Activated CD4-positive, alpha-beta memory T cell treated with anti-CD3 and anti-CD28 coated beads, Interleukin-2, amount 10 ng/mL, durations not matched to agents 7 days and 5 days (primary cell): Measurements from ENCODE around the gene CERK. TPM values are rescaled to one million over a fixed set of nuclear protein-coding genes. Genes with fewer than 3 reads are reported as not detected.

ENCODE experiments used
- CTCF ChIA-PET: fragments of 350-600 bp; sonication (Branson Sonifier 250); formaldehyde crosslinking; loops from one replicate; lab custom pipeline; 2021; ENCODE audit warnings: antibody characterized with exemption, inconsistent platforms; lab: Charles Lee
- POLR2A ChIA-PET: fragments of 350-600 bp; sonication (Branson Sonifier 250); formaldehyde crosslinking; loops from one replicate; lab custom pipeline; 2021; ENCODE audit warnings: antibody characterized with exemption; lab: Charles Lee
- DNase-seq: peaks from one replicate; pipeline ENCODE4 v3.0.0-alpha.2; 2020
- H3K27ac Mint-ChIP-seq: one replicate; pipeline ENCODE4 v1.8.0; 2021; ENCODE audit warnings: mild to moderate bottlenecking, mixed read lengths
- H3K27me3 Mint-ChIP-seq: one replicate; pipeline ENCODE4 v1.8.0; 2021; ENCODE audit warnings: mixed read lengths
- H3K36me3 Mint-ChIP-seq: one replicate; pipeline ENCODE4 v1.8.0; 2021; ENCODE audit warnings: low read depth, mixed read lengths
- H3K4me1 Mint-ChIP-seq: one replicate; pipeline ENCODE4 v1.8.0; 2021; ENCODE audit warnings: mixed read lengths
- H3K4me3 Mint-ChIP-seq: one replicate; pipeline ENCODE4 v1.8.0; 2021; ENCODE audit warnings: mild to moderate bottlenecking, mixed read lengths
- H3K9me3 Mint-ChIP-seq: one replicate; pipeline ENCODE4 v1.8.0; 2021; ENCODE audit warnings: mixed read lengths
- total RNA-seq, 2 experiments: library from RNA; stranded (reverse); gene quantifications; one replicate each; pipeline ENCODE4 v1.2.3, GENCODE V29; 2021

The CERK gene
- total RNA-seq, 2 experiments from 2014 or later = 68.7 to 73.4 TPM

DNA sequence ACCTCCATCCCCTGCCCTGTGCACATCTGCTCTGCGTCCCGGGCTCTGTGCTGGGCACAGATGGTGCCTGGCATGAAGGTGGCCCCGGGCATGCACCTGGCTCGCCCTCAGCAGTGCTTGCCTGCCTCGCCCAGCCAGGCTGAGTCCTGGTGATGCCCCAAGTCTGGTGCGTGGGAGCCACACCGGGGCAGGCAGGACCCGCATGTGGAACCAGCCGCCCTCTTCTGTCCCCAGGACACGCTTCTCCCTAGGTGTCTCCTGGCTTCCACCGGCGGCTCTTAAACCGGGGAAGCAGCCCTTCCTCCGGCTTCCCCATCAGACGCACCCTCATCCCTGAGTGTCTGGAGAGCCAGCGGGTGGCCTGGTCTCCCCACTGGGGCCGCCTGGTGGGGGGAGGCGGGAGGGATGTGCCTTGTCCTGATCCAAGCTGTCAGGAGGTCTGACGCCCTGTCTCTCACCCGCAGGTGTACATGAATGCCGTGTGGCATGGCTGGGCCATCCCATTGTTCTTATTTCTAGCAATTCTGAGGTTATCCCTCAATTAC lies 72.8 kb downstream of the CERK start:
- peaks cover 18% of the 10 kb centered on the region for H3K4me1 Mint-ChIP-seq
- no peak overlapping the region for H3K27ac Mint-ChIP-seq
- POLR2A ChIA-PET = no interaction called here
- no peak overlapping the region for H3K4me3 Mint-ChIP-seq
- H3K36me3 Mint-ChIP-seq = peaks cover 8% of the 10 kb centered on the region
- H3K9me3 Mint-ChIP-seq = no peaks in the 10 kb centered on the region
- CTCF ChIA-PET = no interaction called here
- DNase-seq = no peak
- no peaks in the 10 kb centered on the region for H3K27me3 Mint-ChIP-seq

GRCh38 chr22:46664301-46664855 lies 73.7 kb downstream of the CERK start:
- Mint-ChIP-seq H3K4me1 (peaks cover 22% of the 10 kb centered on the region), H3K36me3 (peaks cover 6% of the 10 kb centered on the region), H3K27me3 (no peaks in the 10 kb centered on the region), H3K9me3 (no peaks in the 10 kb centered on the region), H3K27ac (no peak overlapping the region), H3K4me3 (no peak overlapping the region)
- ChIA-PET POLR2A (no interaction called here), CTCF (no interaction called here)
- DNase-seq = no peak

- no peaks in the 10 kb centered on the region for H3K27me3 Mint-ChIP-seq
- no peak overlapping the region for H3K27ac Mint-ChIP-seq
- no peaks in the 10 kb centered on the region for H3K36me3 Mint-ChIP-seq
- ChIA-PET CTCF (no interaction called here), POLR2A (no interaction called here)
- H3K9me3 Mint-ChIP-seq = no peaks in the 10 kb centered on the region
- H3K4me3 Mint-ChIP-seq = no peak overlapping the region
- DNase-seq = no peak
- H3K4me1 Mint-ChIP-seq = peaks cover 22% of the 10 kb centered on the region
Observed at GRCh38 chr22:46663436-46664100, 74.5 kb downstream of the CERK start.

DNA sequence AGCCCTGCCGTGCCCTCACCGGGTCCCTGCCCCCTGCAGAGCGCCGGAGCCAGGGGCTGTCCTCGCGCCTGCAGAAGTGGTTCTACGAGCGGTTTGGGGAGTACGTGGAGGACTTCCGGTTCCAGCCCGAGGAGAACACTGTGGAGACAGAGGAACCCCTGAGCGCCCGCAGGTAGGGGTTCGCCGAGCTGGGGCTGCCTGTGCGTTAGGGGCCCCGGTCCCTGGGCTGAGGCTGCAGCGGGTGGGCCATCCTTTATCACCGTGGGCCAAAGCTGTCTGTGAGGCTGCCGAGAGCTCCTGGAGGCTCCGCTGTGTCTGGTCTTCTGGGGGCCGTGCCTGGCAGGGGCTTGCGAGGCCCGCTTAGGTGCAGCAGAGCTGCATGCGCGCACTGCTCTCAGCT lies 75.1 kb downstream of the CERK start:
- POLR2A ChIA-PET = no interaction called here
- Mint-ChIP-seq H3K27me3 (no peaks in the 10 kb centered on the region), H3K27ac (no peak overlapping the region), H3K4me1 (peaks cover 22% of the 10 kb centered on the region), H3K9me3 (no peaks in the 10 kb centered on the region), H3K36me3 (no peaks in the 10 kb centered on the region), H3K4me3 (no peak overlapping the region)
- DNase-seq = no peak
- CTCF ChIA-PET = no interaction called here

DNA sequence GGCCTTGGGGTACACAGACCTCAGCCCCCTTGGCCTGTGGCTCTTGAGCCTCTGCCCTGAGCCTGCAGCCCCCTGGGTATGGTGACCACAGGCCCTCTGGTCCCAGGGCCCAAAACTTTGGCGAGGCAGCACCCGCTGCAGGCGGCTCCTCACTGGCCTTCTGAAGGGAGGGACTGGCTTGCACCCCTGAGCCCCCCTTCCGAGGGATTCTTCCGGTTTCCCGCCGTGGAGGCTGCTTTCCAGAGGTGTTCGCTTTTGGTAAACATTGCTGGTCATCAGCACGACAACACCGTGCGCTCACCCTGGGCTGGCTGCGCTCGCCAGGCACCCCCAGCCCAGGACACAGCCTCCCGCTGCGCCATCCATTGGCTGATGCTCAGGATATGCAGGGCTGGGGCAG lies 75.8 kb downstream of the CERK start:
- DNase-seq = no peak
- CTCF ChIA-PET = no interaction called here
- peaks cover 22% of the 10 kb centered on the region for H3K4me1 Mint-ChIP-seq
- H3K36me3 Mint-ChIP-seq = no peaks in the 10 kb centered on the region
- no peak overlapping the region for H3K27ac Mint-ChIP-seq
- H3K27me3 Mint-ChIP-seq = no peaks in the 10 kb centered on the region
- H3K9me3 Mint-ChIP-seq = no peaks in the 10 kb centered on the region
- POLR2A ChIA-PET = no interaction called here
- H3K4me3 Mint-ChIP-seq = no peak overlapping the region

DNA sequence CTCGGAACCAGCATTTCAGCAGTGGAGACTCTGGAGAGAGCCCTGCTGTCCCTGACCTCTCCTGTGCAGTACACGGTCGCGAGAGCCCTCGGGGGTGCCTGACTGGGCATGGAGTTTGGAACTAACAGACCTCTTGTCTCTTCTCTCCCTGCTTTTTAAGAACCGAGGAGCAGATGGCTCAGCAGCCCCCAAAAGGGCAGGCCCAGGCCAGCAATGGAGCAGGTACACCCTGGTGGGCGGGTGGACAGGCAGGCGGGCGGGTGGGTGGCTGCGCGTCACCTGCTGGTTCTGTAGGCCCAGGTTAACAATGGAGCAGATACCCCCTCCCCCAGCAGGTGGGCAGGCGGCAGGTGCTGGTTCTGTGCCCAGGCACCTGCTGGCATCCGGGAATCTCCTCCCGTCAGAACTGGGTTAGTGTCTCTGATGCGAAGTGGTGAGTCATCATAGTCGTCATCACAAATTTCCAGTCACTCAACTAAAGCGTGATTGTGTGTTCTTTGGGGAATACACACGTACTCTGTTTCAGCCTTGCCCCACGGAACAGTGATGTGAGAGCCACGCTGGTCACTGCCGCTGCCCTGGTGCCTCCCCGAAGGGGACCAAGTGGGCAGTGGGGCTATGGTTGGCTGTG lies 76.7 kb downstream of the CERK start:
- peak; percentile 53 for DNase-seq
- POLR2A ChIA-PET = no interaction called here
- Mint-ChIP-seq H3K36me3 (no peaks in the 10 kb centered on the region), H3K9me3 (no peaks in the 10 kb centered on the region), H3K27ac (peak overlapping the region; percentile 65), H3K27me3 (no peaks in the 10 kb centered on the region), H3K4me1 (peaks cover 22% of the 10 kb centered on the region), H3K4me3 (no peak overlapping the region)
- CTCF ChIA-PET = no interaction called here

DNA sequence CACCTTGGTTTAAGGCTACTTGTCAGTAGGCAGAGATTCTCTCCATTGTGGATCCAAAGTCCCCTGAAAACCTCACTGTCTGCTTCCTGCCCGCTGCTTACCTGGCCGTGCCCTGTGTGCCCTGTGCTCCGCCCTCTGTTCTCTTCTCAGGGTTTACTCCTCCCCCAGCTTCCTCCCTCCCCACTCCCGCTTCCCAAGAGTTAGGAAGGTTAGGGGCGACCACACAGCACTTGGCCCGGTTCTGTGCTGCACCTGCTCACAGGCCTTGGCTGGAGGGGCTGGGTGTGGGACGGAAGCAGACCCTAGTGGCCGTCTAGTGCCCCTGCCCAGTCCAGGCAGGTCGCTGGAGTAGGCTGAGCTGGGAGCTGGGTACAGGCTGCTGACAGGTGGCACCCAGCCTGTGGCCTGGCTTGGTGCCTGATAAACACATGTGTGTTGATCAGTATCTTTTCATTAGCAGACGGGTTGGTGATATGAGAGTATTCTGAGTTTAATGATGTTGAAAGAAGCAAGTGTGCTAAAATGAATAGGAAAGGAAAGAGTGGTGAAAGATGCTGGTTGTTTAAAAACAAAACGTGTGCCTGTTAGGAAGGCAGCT lies 77.3 kb downstream of the CERK start:
- no peaks in the 10 kb centered on the region for H3K27me3 Mint-ChIP-seq
- H3K4me3 Mint-ChIP-seq = no peak overlapping the region
- no peaks in the 10 kb centered on the region for H3K36me3 Mint-ChIP-seq
- H3K27ac Mint-ChIP-seq = peak overlapping the region; percentile 57
- H3K9me3 Mint-ChIP-seq = no peaks in the 10 kb centered on the region
- peaks cover 22% of the 10 kb centered on the region for H3K4me1 Mint-ChIP-seq
- CTCF ChIA-PET = no interaction called here
- no peak for DNase-seq
- POLR2A ChIA-PET = no interaction called here

DNA sequence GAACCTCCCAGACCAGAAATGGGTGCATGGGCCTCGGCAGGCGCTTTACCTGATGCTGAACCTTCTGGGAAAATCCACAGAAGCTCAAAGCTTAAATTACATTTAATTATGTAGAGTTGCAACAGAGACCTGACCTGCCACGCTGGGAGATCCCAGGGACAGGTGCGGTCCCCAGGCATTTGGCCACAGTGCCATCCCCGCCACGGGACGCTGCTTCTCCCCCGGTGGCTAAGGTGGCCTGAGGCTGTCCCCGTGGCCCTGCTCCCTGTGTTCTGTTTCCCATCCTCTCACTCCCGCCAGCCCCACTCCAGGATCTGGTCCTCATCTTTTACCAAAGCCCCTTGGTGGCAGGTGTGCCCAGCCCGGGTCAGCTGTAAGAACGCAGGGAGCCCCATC lies 78.3 kb downstream of the CERK start:
- H3K9me3 Mint-ChIP-seq = no peaks in the 10 kb centered on the region
- no peaks in the 10 kb centered on the region for H3K27me3 Mint-ChIP-seq
- ChIA-PET POLR2A (no interaction called here), CTCF (interaction anchor here (0.7 kb wide), 1 partner anchor 96 kb away, joined by 5 read pairs; no protein-coding TSS in a partner anchor)
- H3K4me1 Mint-ChIP-seq = peaks cover 22% of the 10 kb centered on the region
- no peak overlapping the region for H3K27ac Mint-ChIP-seq
- no peak overlapping the region for H3K4me3 Mint-ChIP-seq
- no peaks in the 10 kb centered on the region for H3K36me3 Mint-ChIP-seq
- no peak for DNase-seq

GRCh38 chr22:46659059-46659790 lies 78.8 kb downstream of the CERK start:
- Mint-ChIP-seq H3K27ac (no peak overlapping the region), H3K36me3 (no peaks in the 10 kb centered on the region), H3K4me3 (no peak overlapping the region), H3K4me1 (peaks cover 25% of the 10 kb centered on the region), H3K9me3 (no peaks in the 10 kb centered on the region), H3K27me3 (no peaks in the 10 kb centered on the region)
- CTCF ChIA-PET = interaction anchor here (0.7 kb wide), 1 partner anchor 96 kb away, joined by 5 read pairs; no protein-coding TSS in a partner anchor
- POLR2A ChIA-PET = no interaction called here
- no peak for DNase-seq

DNA sequence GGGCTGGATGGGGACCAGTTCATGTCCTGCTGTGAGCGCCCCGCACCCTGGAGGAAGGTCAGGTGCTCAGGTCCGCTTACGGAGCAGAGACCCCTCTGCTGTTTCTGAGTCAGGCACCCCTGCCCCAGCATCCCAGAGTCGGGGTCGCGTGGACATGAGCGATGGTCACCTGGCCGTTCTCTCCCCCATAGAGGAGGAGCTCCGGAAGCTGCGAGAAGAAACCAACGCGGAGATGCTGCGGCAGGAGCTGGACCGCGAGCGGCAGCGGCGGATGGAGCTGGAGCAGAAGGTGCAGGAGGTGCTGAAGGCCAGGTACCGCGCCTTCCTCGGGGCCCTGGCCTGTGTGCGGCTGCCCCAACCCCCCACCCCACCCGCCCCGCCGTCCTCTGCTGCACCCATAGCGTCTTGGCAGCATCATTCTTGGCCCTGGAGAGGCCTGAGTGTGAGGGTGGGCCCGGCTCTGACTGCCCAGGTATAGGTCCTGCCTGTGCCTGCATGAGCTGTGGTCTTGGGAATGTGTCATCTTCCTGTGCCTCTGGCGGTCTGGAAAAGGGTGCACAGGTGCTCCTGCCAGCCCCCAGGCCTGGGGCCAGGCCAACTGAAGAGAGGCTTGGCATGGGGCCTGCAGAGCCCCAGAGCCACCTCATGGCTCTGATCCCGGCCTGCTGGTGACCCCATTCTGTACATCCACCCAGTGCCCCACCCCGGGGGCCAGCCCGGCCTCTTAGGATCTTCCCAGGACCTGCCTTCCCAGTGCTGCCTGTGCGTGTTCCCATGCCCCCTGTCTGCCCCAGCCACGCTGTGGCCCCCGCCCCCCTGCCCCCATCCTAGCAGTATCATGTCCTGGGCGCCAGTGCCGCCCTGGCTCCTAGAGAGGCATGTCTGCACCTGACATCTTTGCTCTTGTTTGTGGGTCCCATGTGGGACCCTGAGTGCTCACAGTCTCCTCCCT lies 79.8 kb downstream of the CERK start:
- Mint-ChIP-seq H3K36me3 (no peaks in the 10 kb centered on the region), H3K4me1 (peaks cover 32% of the 10 kb centered on the region), H3K9me3 (no peaks in the 10 kb centered on the region), H3K4me3 (no peak overlapping the region), H3K27ac (no peak overlapping the region), H3K27me3 (no peaks in the 10 kb centered on the region)
- POLR2A ChIA-PET = no interaction called here
- CTCF ChIA-PET = no interaction called here
- DNase-seq = no peak

- Mint-ChIP-seq H3K4me1 (peaks cover 38% of the 10 kb centered on the region), H3K36me3 (no peaks in the 10 kb centered on the region), H3K27me3 (no peaks in the 10 kb centered on the region), H3K9me3 (no peaks in the 10 kb centered on the region), H3K4me3 (no peak overlapping the region), H3K27ac (no peak overlapping the region)
- no peak for DNase-seq
- ChIA-PET CTCF (no interaction called here), POLR2A (no interaction called here)
Observed at GRCh38 chr22:46657655-46657953, 80.4 kb downstream of the CERK start.

GRCh38 chr22:46656856-46657654 lies 81.0 kb downstream of the CERK start:
- peaks cover 41% of the 10 kb centered on the region for H3K4me1 Mint-ChIP-seq

More at GRCh38 chr22:46656856-46657654, 81.0 kb downstream of the CERK start:
- Mint-ChIP-seq H3K4me3 (no peak overlapping the region), H3K27me3 (no peaks in the 10 kb centered on the region), H3K27ac (no peak overlapping the region), H3K36me3 (no peaks in the 10 kb centered on the region), H3K9me3 (no peaks in the 10 kb centered on the region)
- DNase-seq = no peak
- POLR2A ChIA-PET = no interaction called here
- CTCF ChIA-PET = no interaction called here
